Duodenal mucosa (tissue), 2 donors: Measurements from ENCODE around the gene ACVR1.

ENCODE experiments used
- H3K27ac ChIP-seq: one replicate; pipeline ENCODE4 v1.7.0; 2013; ENCODE audit warnings: low read depth, low read length
- H3K27me3 ChIP-seq, 2 donors: one replicate each; pipeline ENCODE4 v1.7.0; 2013; ENCODE audit warnings: low read length in 2 of 2, control low read depth in 1 of 2; ENCODE audit not compliant: insufficient read depth in 2 of 2, control insufficient read depth in 1 of 2
- H3K36me3 ChIP-seq, 2 donors: one replicate each; pipeline ENCODE4 v1.7.0; 2013; ENCODE audit warnings: low read length in 2 of 2, control low read depth in 1 of 2; ENCODE audit not compliant: insufficient read depth in 2 of 2, control insufficient read depth in 1 of 2
- H3K4me1 ChIP-seq, 2 donors: one replicate each; pipeline ENCODE4 v1.7.0; 2013; ENCODE audit warnings: low read length in 2 of 2, control low read depth in 1 of 2; ENCODE audit not compliant: insufficient read depth in 2 of 2, control insufficient read depth in 1 of 2
- H3K4me3 ChIP-seq, 2 donors: one replicate each; pipeline ENCODE4 v1.7.0; 2013; ENCODE audit warnings: low read length in 2 of 2, low read depth in 1 of 2
- H3K9ac ChIP-seq, 2 donors: one replicate each; pipeline ENCODE4 v1.7.0; 2013; ENCODE audit warnings: low read length in 2 of 2, low read depth in 1 of 2
- H3K9me3 ChIP-seq, 2 donors: one replicate each; pipeline ENCODE4 v1.7.0; 2013; ENCODE audit warnings: low read length in 2 of 2, control low read depth in 1 of 2; ENCODE audit not compliant: control insufficient read depth in 1 of 2

Gene ACVR1

GRCh38 chr2:157821519-157822131, 54.5 kb downstream of the ACVR1 start:
- H3K4me3 ChIP-seq, result no peak overlapping the region
- no peaks in the 10 kb centered on the region for H3K4me1 ChIP-seq
- peaks cover 4 to 14% of the 10 kb centered on the region in 2 donors for H3K36me3 ChIP-seq
- no peak overlapping the region for H3K27ac ChIP-seq
- H3K27me3 ChIP-seq, result no peaks in the 10 kb centered on the region
- H3K9me3 ChIP-seq, result no peaks in the 10 kb centered on the region
- no peak overlapping the region for H3K9ac ChIP-seq

GRCh38 chr2:157820193-157820592, 55.9 kb downstream of the ACVR1 start:
- H3K4me1 ChIP-seq, result no peaks in the 10 kb centered on the region
- no peak overlapping the region for H3K27ac ChIP-seq
- peaks cover 4 to 14% of the 10 kb centered on the region in 2 donors for H3K36me3 ChIP-seq
- H3K9ac ChIP-seq, result no peak overlapping the region
- no peak overlapping the region for H3K4me3 ChIP-seq
- no peaks in the 10 kb centered on the region for H3K27me3 ChIP-seq
- H3K9me3 ChIP-seq, result no peaks in the 10 kb centered on the region

- H3K9ac ChIP-seq, result no peak overlapping the region
- no peaks in the 10 kb centered on the region for H3K9me3 ChIP-seq
- H3K27ac ChIP-seq, result no peak overlapping the region
- peaks cover 4 to 14% of the 10 kb centered on the region in 2 donors for H3K36me3 ChIP-seq
- H3K27me3 ChIP-seq, result no peaks in the 10 kb centered on the region
- no peak overlapping the region for H3K4me3 ChIP-seq
- H3K4me1 ChIP-seq, result no peaks in the 10 kb centered on the region
Observed at GRCh38 chr2:157819761-157820160, 56.4 kb downstream of the ACVR1 start.

GRCh38 chr2:157818227-157818626, 57.9 kb downstream of the ACVR1 start:
- no peak overlapping the region for H3K27ac ChIP-seq
- no peaks in the 10 kb centered on the region for H3K4me1 ChIP-seq
- H3K9ac ChIP-seq, result no peak overlapping the region
- H3K4me3 ChIP-seq, result no peak overlapping the region
- no peaks in the 10 kb centered on the region for H3K9me3 ChIP-seq
- H3K36me3 ChIP-seq, result peaks cover 4 to 14% of the 10 kb centered on the region in 2 donors
- no peaks in the 10 kb centered on the region for H3K27me3 ChIP-seq

- H3K9me3 ChIP-seq, result no peaks in the 10 kb centered on the region
- no peaks in the 10 kb centered on the region for H3K4me1 ChIP-seq
- H3K27ac ChIP-seq, result no peak overlapping the region
- H3K4me3 ChIP-seq, result no peak overlapping the region
- peaks cover 4 to 14% of the 10 kb centered on the region in 2 donors for H3K36me3 ChIP-seq
- no peaks in the 10 kb centered on the region for H3K27me3 ChIP-seq
- no peak overlapping the region for H3K9ac ChIP-seq
Observed at GRCh38 chr2:157815421-157815820, 60.7 kb downstream of the ACVR1 start.

- H3K36me3 ChIP-seq, result peaks cover 4 to 13% of the 10 kb centered on the region in 2 donors
- no peak overlapping the region for H3K9ac ChIP-seq
- H3K27me3 ChIP-seq, result no peaks in the 10 kb centered on the region
- no peaks in the 10 kb centered on the region for H3K4me1 ChIP-seq
- no peaks in the 10 kb centered on the region for H3K9me3 ChIP-seq
- no peak overlapping the region for H3K27ac ChIP-seq
- no peak overlapping the region for H3K4me3 ChIP-seq
Observed at GRCh38 chr2:157813467-157813866, 62.7 kb downstream of the ACVR1 start.

GRCh38 chr2:157810037-157810436, 66.1 kb downstream of the ACVR1 start:
- H3K27me3 ChIP-seq, result no peaks in the 10 kb centered on the region
- H3K27ac ChIP-seq, result no peak overlapping the region
- H3K4me3 ChIP-seq, result no peak overlapping the region
- H3K4me1 ChIP-seq, result no peaks in the 10 kb centered on the region
- no peaks in the 10 kb centered on the region for H3K9me3 ChIP-seq
- no peak overlapping the region for H3K9ac ChIP-seq
- peaks cover 0 to 2% of the 10 kb centered on the region in 2 donors for H3K36me3 ChIP-seq

GRCh38 chr2:157809212-157809611, 66.9 kb downstream of the ACVR1 start:
- H3K27ac ChIP-seq, result no peak overlapping the region
- H3K9me3 ChIP-seq, result no peaks in the 10 kb centered on the region
- no peaks in the 10 kb centered on the region for H3K27me3 ChIP-seq
- peaks cover 0 to 4% of the 10 kb centered on the region in 2 donors for H3K36me3 ChIP-seq
- no peak overlapping the region for H3K4me3 ChIP-seq
- H3K9ac ChIP-seq, result no peak overlapping the region
- H3K4me1 ChIP-seq, result no peaks in the 10 kb centered on the region

GRCh38 chr2:157808421-157808820, 67.7 kb downstream of the ACVR1 start:
- Histone ChIP-seq H3K27ac (no peak overlapping the region), H3K36me3 (peaks cover 0 to 4% of the 10 kb centered on the region in 2 donors), H3K27me3 (no peaks in the 10 kb centered on the region), H3K4me3 (no peak overlapping the region), H3K9me3 (no peaks in the 10 kb centered on the region), H3K4me1 (no peaks in the 10 kb centered on the region), H3K9ac (no peak overlapping the region)

GRCh38 chr2:157806426-157807077, 69.6 kb downstream of the ACVR1 start:
- no peak overlapping the region for H3K27ac ChIP-seq

More at GRCh38 chr2:157806426-157807077, 69.6 kb downstream of the ACVR1 start:
- peaks cover 0 to 4% of the 10 kb centered on the region in 2 donors for H3K36me3 ChIP-seq
- H3K4me3 ChIP-seq, result no peak overlapping the region
- no peaks in the 10 kb centered on the region for H3K27me3 ChIP-seq
- no peak overlapping the region for H3K9ac ChIP-seq
- H3K4me1 ChIP-seq, result no peaks in the 10 kb centered on the region
- H3K9me3 ChIP-seq, result no peaks in the 10 kb centered on the region
